H9 (cell line): Measurements from ENCODE around the gene CRISP3. TPM values are rescaled to one million over a fixed set of nuclear protein-coding genes. Genes with fewer than 3 reads are reported as not detected.

Experiments used
- DNase-seq: peaks from one replicate; pipeline ENCODE4 v3.0.0-alpha.2; 2017
- H2AFZ ChIP-seq: one replicate; pipeline ENCODE4 v1.6.1; 2013; ENCODE audit warnings: mild to moderate bottlenecking, low read length, control low read depth, moderate library complexity
- H2AK5ac ChIP-seq: 2 replicates; pipeline ENCODE4 v1.6.1; 2013; ENCODE audit warnings: low read length, control low read depth, mixed read lengths; ENCODE audit not compliant: insufficient read length
- H2BK120ac ChIP-seq: one replicate; pipeline ENCODE4 v1.6.1; 2013; ENCODE audit warnings: low read depth, mild to moderate bottlenecking, low read length, control low read depth, inconsistent platforms; ENCODE audit not compliant: poor library complexity, severe bottlenecking
- H2BK12ac ChIP-seq: 2 replicates; pipeline ENCODE4 v1.6.1; 2013; ENCODE audit warnings: low read length, control low read depth, mixed read lengths, low read depth; ENCODE audit not compliant: insufficient read length
- H2BK15ac ChIP-seq: 2 replicates; pipeline ENCODE4 v1.6.1; 2013; ENCODE audit warnings: low read depth, low read length, control low read depth
- H2BK20ac ChIP-seq: one replicate; pipeline ENCODE4 v1.6.1; 2013; ENCODE audit warnings: low read depth, mild to moderate bottlenecking, low read length, control low read depth, inconsistent platforms; ENCODE audit not compliant: poor library complexity, severe bottlenecking
- H2BK5ac ChIP-seq: 2 replicates; pipeline ENCODE4 v1.6.1; 2013; ENCODE audit warnings: low read length, control low read depth, mixed read lengths; ENCODE audit not compliant: insufficient read length
- H3K14ac ChIP-seq: 2 replicates; pipeline ENCODE4 v1.6.1; 2013; ENCODE audit warnings: low read length, control low read depth; ENCODE audit not compliant: insufficient read depth
- H3K18ac ChIP-seq: 2 replicates; pipeline ENCODE4 v1.6.1; 2013; ENCODE audit warnings: low read depth, mild to moderate bottlenecking, mixed read lengths, low read length, control low read depth; ENCODE audit not compliant: insufficient read length
- H3K23ac ChIP-seq: 2 replicates; pipeline ENCODE4 v1.6.1; 2013; ENCODE audit warnings: low read length, control low read depth, mixed read lengths, low read depth; ENCODE audit not compliant: insufficient read length
- H3K23me2 ChIP-seq: 2 replicates; pipeline ENCODE4 v1.6.1; 2013; ENCODE audit warnings: low read depth, mild to moderate bottlenecking, mixed read lengths, low read length, control low read depth; ENCODE audit not compliant: insufficient read length, poor library complexity, severe bottlenecking
- H3K27ac ChIP-seq: 2 replicates; pipeline ENCODE4 v1.5.1; 2013; ENCODE audit warnings: low read length, control low read depth, mixed read lengths, low read depth; ENCODE audit not compliant: insufficient read length
- H3K27me3 ChIP-seq: 2 replicates; pipeline ENCODE4 v1.6.1; 2013; ENCODE audit warnings: low read length, control low read depth, inconsistent platforms; ENCODE audit not compliant: insufficient read depth
- H3K4ac ChIP-seq: 2 replicates; pipeline ENCODE4 v1.6.1; 2013; ENCODE audit warnings: low read depth, mild to moderate bottlenecking, control low read depth, inconsistent platforms, low read length, moderate library complexity
- H3K4me1 ChIP-seq: 2 replicates; pipeline ENCODE4 v1.6.1; 2013; ENCODE audit warnings: low read length, control low read depth, inconsistent platforms; ENCODE audit not compliant: insufficient read depth
- H3K4me2 ChIP-seq: 2 replicates; pipeline ENCODE4 v1.6.1; 2013; ENCODE audit warnings: low read length, control low read depth, mixed read lengths; ENCODE audit not compliant: insufficient read length, insufficient read depth
- H3K56ac ChIP-seq: 2 replicates; pipeline ENCODE4 v1.6.1; 2013; ENCODE audit warnings: low read depth, mild to moderate bottlenecking, mixed read lengths, low read length, control low read depth; ENCODE audit not compliant: insufficient read length
- H3K79me1 ChIP-seq: 2 replicates; pipeline ENCODE4 v1.6.1; 2013; ENCODE audit warnings: low read depth, mild to moderate bottlenecking, moderate library complexity, low read length, control low read depth, inconsistent platforms; ENCODE audit not compliant: insufficient read depth, poor library complexity, severe bottlenecking
- H3K79me2 ChIP-seq: 2 replicates; pipeline ENCODE4 v1.6.1; 2013; ENCODE audit warnings: low read length, control low read depth, inconsistent platforms; ENCODE audit not compliant: insufficient read depth
- H3K9ac ChIP-seq: 2 replicates; pipeline ENCODE4 v1.6.1; 2013; ENCODE audit warnings: low read length, control low read depth, mixed read lengths; ENCODE audit not compliant: insufficient read length; ENCODE audit errors: extremely low read depth
- H3K9me3 ChIP-seq: one replicate; pipeline ENCODE4 v1.6.1; 2013; ENCODE audit warnings: low read depth, low read length, inconsistent platforms; ENCODE audit not compliant: control insufficient read depth
- H3T11ph ChIP-seq: one replicate; pipeline ENCODE4 v1.6.1; 2013; ENCODE audit warnings: mild to moderate bottlenecking, low read length, control low read depth, inconsistent platforms
- H4K20me1 ChIP-seq: one replicate; pipeline ENCODE4 v1.6.1; 2013; ENCODE audit not compliant: control insufficient read depth, insufficient read length, insufficient read depth
- H4K5ac ChIP-seq: 2 replicates; pipeline ENCODE4 v1.6.1; 2013; ENCODE audit warnings: low read depth, mild to moderate bottlenecking, mixed read lengths, low read length, control low read depth; ENCODE audit not compliant: insufficient read length
- H4K8ac ChIP-seq: replicated peaks from 2 replicates; pipeline ENCODE4 v1.6.1; 2013; ENCODE audit warnings: low read length, control low read depth, mixed read lengths, low read depth; ENCODE audit not compliant: insufficient read length
- H4K91ac ChIP-seq: 2 replicates; pipeline ENCODE4 v1.6.1; 2013; ENCODE audit warnings: low read depth, mild to moderate bottlenecking, moderate library complexity, mixed read lengths, low read length, control low read depth; ENCODE audit not compliant: insufficient read length
- H3K27ac Mint-ChIP-seq, 3 experiments: 2 replicates in 2 of 3; 3 replicates in 1 of 3; pipeline ENCODE4 v1.8.0; 2020 to 2021; ENCODE audit warnings: mixed read lengths in 3 of 3, mild to moderate bottlenecking in 1 of 3, moderate library complexity in 1 of 3
- H3K27me3 Mint-ChIP-seq: 2 replicates; pipeline ENCODE4 v1.8.0; 2021; ENCODE audit warnings: low read depth, mild to moderate bottlenecking, moderate library complexity, mixed read lengths
- H3K36me3 Mint-ChIP-seq, 3 experiments: 2 replicates in 2 of 3; 3 replicates in 1 of 3; pipeline ENCODE4 v1.8.0; 2020 to 2021; ENCODE audit warnings: low read depth in 3 of 3, mixed read lengths in 3 of 3; ENCODE audit not compliant: insufficient read depth in 1 of 3
- H3K4me1 Mint-ChIP-seq, 2 experiments: 2 replicates each; pipeline ENCODE4 v1.8.0; 2020; ENCODE audit warnings: mixed read lengths in 2 of 2
- H3K4me3 Mint-ChIP-seq, 2 experiments: 2 replicates in 1 of 2; 3 replicates in 1 of 2; pipeline ENCODE4 v1.8.0; 2020 to 2021; ENCODE audit warnings: mild to moderate bottlenecking in 2 of 2, mixed read lengths in 2 of 2, moderate library complexity in 1 of 2
- H3K9me3 Mint-ChIP-seq, 2 experiments: 2 replicates in 1 of 2; 3 replicates in 1 of 2; pipeline ENCODE4 v1.8.0; 2020; ENCODE audit warnings: mild to moderate bottlenecking in 2 of 2, mixed read lengths in 2 of 2, moderate library complexity in 1 of 2
- WGBS: extraction: QIAGEN DNeasy Blood & Tissue Kit; methylation state at CpG from one replicate; pipeline ENCODE4 v1.1.7; 2013; ENCODE audit warnings: missing lambda C conversion rate, low lambda C conversion rate, mixed read lengths; ENCODE audit not compliant: insufficient read length; ENCODE audit errors: extremely low coverage; 5-methylcytosine and 5-hydroxymethylcytosine counted together
- total RNA-seq: library from RNA; stranded (reverse); gene quantifications from 2 replicates; pipeline ENCODE4 v1.2.1, GENCODE V29; 2021
- TF ChIP-seq, protein P1 (sequence below): fragments of 200-600 bp; sonication (generic); conservative IDR thresholded peaks from 3 replicates; pipeline ENCODE4 v1.8.0; 2021; ENCODE audit warnings: antibody characterized with exemption, mild to moderate bottlenecking

The CRISP3 gene
- total RNA-seq, 1 experiment from 2014 or later: not detected

DNA sequence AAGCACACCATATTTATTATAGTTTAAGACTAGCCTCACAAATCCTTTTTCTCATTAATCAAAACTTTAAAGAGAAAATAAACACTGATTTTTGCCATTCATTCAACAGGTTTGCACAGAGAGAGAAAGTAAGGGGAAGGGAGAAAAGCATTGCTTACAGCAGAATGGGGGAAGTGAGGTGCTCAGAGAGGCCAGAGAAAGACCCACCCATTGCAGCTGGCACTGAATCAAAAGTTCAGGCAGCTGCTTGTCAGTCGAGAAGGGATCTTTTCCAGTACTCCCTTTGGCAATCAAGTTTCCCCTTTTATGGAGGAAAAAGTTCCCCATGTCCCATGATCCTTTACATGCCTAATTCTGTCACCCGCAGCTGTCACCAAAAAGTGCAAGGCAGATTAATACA lies 22.9 kb downstream of the CRISP3 start:
- TF ChIP-seq, protein P1, sequence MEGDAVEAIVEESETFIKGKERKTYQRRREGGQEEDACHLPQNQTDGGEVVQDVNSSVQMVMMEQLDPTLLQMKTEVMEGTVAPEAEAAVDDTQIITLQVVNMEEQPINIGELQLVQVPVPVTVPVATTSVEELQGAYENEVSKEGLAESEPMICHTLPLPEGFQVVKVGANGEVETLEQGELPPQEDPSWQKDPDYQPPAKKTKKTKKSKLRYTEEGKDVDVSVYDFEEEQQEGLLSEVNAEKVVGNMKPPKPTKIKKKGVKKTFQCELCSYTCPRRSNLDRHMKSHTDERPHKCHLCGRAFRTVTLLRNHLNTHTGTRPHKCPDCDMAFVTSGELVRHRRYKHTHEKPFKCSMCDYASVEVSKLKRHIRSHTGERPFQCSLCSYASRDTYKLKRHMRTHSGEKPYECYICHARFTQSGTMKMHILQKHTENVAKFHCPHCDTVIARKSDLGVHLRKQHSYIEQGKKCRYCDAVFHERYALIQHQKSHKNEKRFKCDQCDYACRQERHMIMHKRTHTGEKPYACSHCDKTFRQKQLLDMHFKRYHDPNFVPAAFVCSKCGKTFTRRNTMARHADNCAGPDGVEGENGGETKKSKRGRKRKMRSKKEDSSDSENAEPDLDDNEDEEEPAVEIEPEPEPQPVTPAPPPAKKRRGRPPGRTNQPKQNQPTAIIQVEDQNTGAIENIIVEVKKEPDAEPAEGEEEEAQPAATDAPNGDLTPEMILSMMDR: no peak
- no CpG with 5 or more reads among the region's 2 CpGs for WGBS

More for the DNA sequence above, 22.9 kb downstream of the CRISP3 start:
- Histone ChIP-seq H4K20me1 (no peaks in the 10 kb centered on the region), H2BK12ac (no peak overlapping the region), H3K79me2 (no peaks in the 10 kb centered on the region), H2BK20ac (no peak overlapping the region), H3K9me3 (no peaks in the 10 kb centered on the region), H2BK5ac (no peak overlapping the region), H3K56ac (no peak overlapping the region), H3K23ac (no peak overlapping the region), H4K8ac (no peak overlapping the region), H3K4ac (no peak overlapping the region), H3T11ph (no peak overlapping the region), H3K23me2 (no peaks in the 10 kb centered on the region), H3K27ac (no peak overlapping the region), H4K91ac (no peak overlapping the region), H2BK120ac (no peak overlapping the region), H2AK5ac (no peak overlapping the region), H3K4me1 (no peaks in the 10 kb centered on the region), H3K18ac (no peak overlapping the region), H2AFZ (no peak overlapping the region), H2BK15ac (no peak overlapping the region), H3K9ac (no peak overlapping the region), H3K27me3 (no peaks in the 10 kb centered on the region), H3K79me1 (no peaks in the 10 kb centered on the region), H4K5ac (no peak overlapping the region), H3K4me2 (no peak overlapping the region), H3K14ac (no peak overlapping the region)
- Mint-ChIP-seq H3K27me3 (no peaks in the 10 kb centered on the region), H3K4me1 (no peaks in the 10 kb centered on the region), H3K9me3 (peaks cover 28 to 36% of the 10 kb centered on the region in 2 experiments; a peak in 4 of 5 replicates), H3K4me3 (no peak overlapping the region), H3K27ac (no peak overlapping the region), H3K36me3 (peaks cover 0 to 14% (median 2%) of the 10 kb centered on the region in 3 experiments; a peak in 2 of 7 replicates)
- DNase-seq: no peak
